GM10248 (cell line): ENCODE results near the gene F10.
"Not testable (repeated sequence)": the region's sequence is repeated elsewhere in the genome, so short reads cannot be mapped to it uniquely, and the experiment has no call there.

ENCODE experiments used
- CTCF ChIA-PET: fragments of 300-600 bp; sonication (Branson Sonifier 250); formaldehyde crosslinking; extraction: SDS; loops from one replicate; lab custom pipeline; 2021; ENCODE audit warnings: antibody characterized with exemption; lab: Yijun Ruan, JAX
- POLR2A ChIA-PET: fragments of 350-650 bp; sonication (Branson Sonifier 250); formaldehyde crosslinking; extraction: SDS; loops from one replicate; lab custom pipeline; 2020; ENCODE audit warnings: antibody characterized with exemption; lab: Yijun Ruan, JAX
- DNase-seq: peaks from one replicate; pipeline ENCODE4 v3.0.0; 2012; ENCODE audit errors: extremely low spot score
- CTCF ChIP-seq: IDR thresholded peaks from 2 replicates; pipeline ENCODE4 v1.5.1; 2012; ENCODE audit warnings: mild to moderate bottlenecking, low read depth; ENCODE audit errors: extremely low read depth, missing control alignments, control extremely low read depth

Gene F10

GRCh38 chr13:113109151-113110047 lies 13.2 kb upstream of the F10 start:
- no peak for DNase-seq
- ChIA-PET POLR2A (no interaction called here), CTCF (no interaction called here)
- no peak for TF ChIP-seq CTCF

GRCh38 chr13:113110048-113110851 lies 12.3 kb upstream of the F10 start:
- no peak for TF ChIP-seq CTCF
- ChIA-PET CTCF (no interaction called here), POLR2A (no interaction called here)
- DNase-seq = no peak

GRCh38 chr13:113110852-113111315 lies 11.7 kb upstream of the F10 start:
- ChIA-PET CTCF (no interaction called here), POLR2A (no interaction called here)
- TF ChIP-seq CTCF = no peak
- no peak for DNase-seq

- POLR2A ChIA-PET, CTCF ChIA-PET, DNase-seq: not testable (repeated sequence)
Measured at GRCh38 chr13:113111821-113112220, 10.8 kb upstream of the F10 start.

- DNase-seq, POLR2A ChIA-PET, CTCF ChIA-PET: not testable (repeated sequence)
Measured at GRCh38 chr13:113112475-113112874, 10.1 kb upstream of the F10 start.

- TF ChIP-seq CTCF = no peak
- ChIA-PET CTCF (no interaction called here), POLR2A (no interaction called here)
- no peak for DNase-seq
Measured at GRCh38 chr13:113112893-113113845, 9.4 kb upstream of the F10 start.

- CTCF ChIA-PET = no interaction called here
- POLR2A ChIA-PET = no interaction called here
- no peak for DNase-seq
- TF ChIP-seq CTCF = no peak
Measured at GRCh38 chr13:113113846-113114271, 8.7 kb upstream of the F10 start.
